Heart left ventricle (tissue), 13 donors: Measurements from ENCODE around the gene INSR.

Experiments
- POLR2A ChIP-seq, 2 donors: fragments of 450-650 bp; IDR thresholded peaks; one replicate each; pipeline ENCODE4 v1.6.1; 2017; ENCODE audit warnings: antibody characterized with exemption in 2 of 2, mild to moderate bottlenecking in 2 of 2, moderate library complexity in 2 of 2
- TF ChIP-seq, protein P1 (sequence below), 12 donors: fragments of 200-600 bp; sonication (generic) in 4 of 12; IDR thresholded peaks; one replicate each; pipeline versions ENCODE4 v1.5.0 to v1.8.0; 2018 to 2022; ENCODE audit warnings: antibody characterized with exemption in 12 of 12, mild to moderate bottlenecking in 5 of 12
- donor health status: ischemic (EF 13 %, LVEDD 7.1; RV severe dilation, severe dysfunction).
- donor health status: DM: no; HTN: yes; CAD: no.
- donor health status: DM: no; HTN: no; CAD: no.
- donor health status: ischemic (EF 25% LVEDD 6.9; RV normal size, moderate dysfunction).
- donor health status: ischemic (EF 25% LVEDD 5.7; RV mildly dilated, moderate dysfunction).
- donor health status: ischemic (EF 35%, LVEDD 5.7; RV mildly dilated, moderate dysfunction).
- donor health status: nonischemic (EF 11% LVEDD 7.7; RV severe dilation, severe dysfunction).
- donor health status: DM: yes; HTN: yes; CAD: no.
- donor health status: PGD.
- donor health status: ischemic (EF 29% LVEDD 5.4; RV normal size, mild dysfunction).
- donor health status: nonischemic (EF 23%, LVEDD 6.1; RV moderate dilation, normal function).

DNA sequence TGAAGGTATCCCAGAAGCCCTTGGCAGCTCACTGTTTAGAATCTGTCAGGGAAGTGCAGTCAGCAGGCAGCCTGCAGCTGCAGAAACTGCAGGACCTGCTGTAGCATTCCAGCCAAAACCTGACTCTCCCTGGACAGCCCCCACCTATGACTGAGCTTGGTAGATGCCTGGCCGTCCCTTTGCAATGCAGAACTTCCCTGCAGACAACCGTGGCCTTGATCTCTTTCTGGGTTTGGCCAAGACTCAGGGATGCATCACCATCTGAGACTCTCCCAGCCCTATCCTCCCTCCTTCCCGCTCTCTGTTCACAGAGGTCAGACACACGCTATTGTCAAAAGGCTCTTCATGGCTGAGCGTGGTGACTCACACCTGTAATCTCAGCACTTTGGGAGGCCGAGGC lies 125.3 kb downstream of the INSR start:
- TF ChIP-seq POLR2A (IDR thresholded peaks at IDR 0.05), result no peak
- TF ChIP-seq, protein P1, sequence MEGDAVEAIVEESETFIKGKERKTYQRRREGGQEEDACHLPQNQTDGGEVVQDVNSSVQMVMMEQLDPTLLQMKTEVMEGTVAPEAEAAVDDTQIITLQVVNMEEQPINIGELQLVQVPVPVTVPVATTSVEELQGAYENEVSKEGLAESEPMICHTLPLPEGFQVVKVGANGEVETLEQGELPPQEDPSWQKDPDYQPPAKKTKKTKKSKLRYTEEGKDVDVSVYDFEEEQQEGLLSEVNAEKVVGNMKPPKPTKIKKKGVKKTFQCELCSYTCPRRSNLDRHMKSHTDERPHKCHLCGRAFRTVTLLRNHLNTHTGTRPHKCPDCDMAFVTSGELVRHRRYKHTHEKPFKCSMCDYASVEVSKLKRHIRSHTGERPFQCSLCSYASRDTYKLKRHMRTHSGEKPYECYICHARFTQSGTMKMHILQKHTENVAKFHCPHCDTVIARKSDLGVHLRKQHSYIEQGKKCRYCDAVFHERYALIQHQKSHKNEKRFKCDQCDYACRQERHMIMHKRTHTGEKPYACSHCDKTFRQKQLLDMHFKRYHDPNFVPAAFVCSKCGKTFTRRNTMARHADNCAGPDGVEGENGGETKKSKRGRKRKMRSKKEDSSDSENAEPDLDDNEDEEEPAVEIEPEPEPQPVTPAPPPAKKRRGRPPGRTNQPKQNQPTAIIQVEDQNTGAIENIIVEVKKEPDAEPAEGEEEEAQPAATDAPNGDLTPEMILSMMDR (IDR thresholded peaks at IDR 0.05), result no peak
